ENCODE data around the gene OR10H5.

DNA sequence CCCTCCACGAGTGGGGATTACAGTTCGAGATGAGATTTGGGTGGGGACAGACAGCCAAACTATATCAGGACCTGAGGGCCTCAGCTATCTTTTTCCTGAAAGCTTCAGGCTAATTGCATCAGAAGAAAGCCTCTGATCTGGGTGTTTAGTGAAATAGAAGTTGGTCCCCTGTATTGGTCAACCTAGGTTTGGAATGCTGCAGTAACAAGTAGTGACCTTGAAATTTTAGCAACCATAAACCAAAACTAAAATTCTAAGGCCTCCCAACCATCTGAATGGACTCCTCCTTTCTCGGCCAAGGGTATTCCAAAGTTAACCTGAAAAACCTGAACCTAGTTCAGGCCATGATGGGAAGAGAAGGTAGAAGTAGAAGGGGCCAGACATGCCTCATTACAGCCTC is 62.9 kb downstream of the OR10H5 start:
- TF ChIP-seq POLR2A (IDR thresholded peaks at IDR 0.05), result no peak
- TF ChIP-seq, protein P1, sequence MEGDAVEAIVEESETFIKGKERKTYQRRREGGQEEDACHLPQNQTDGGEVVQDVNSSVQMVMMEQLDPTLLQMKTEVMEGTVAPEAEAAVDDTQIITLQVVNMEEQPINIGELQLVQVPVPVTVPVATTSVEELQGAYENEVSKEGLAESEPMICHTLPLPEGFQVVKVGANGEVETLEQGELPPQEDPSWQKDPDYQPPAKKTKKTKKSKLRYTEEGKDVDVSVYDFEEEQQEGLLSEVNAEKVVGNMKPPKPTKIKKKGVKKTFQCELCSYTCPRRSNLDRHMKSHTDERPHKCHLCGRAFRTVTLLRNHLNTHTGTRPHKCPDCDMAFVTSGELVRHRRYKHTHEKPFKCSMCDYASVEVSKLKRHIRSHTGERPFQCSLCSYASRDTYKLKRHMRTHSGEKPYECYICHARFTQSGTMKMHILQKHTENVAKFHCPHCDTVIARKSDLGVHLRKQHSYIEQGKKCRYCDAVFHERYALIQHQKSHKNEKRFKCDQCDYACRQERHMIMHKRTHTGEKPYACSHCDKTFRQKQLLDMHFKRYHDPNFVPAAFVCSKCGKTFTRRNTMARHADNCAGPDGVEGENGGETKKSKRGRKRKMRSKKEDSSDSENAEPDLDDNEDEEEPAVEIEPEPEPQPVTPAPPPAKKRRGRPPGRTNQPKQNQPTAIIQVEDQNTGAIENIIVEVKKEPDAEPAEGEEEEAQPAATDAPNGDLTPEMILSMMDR (IDR thresholded peaks at IDR 0.05), result no peak
